Hematopoietic multipotent progenitor cell treated with erythropoietin and hydrocortisone succinate and interleukin-3 and kit ligand, for 6 days (in vitro differentiated cells): ENCODE results near the gene MAP3K14.
"Not testable (repeated sequence)": the region's sequence is repeated elsewhere in the genome, so short reads cannot be mapped to it uniquely, and the experiment has no call there.

Source experiments
- DNase-seq: peaks from one replicate; pipeline ENCODE4 v3.0.0-alpha.2; 2015

MAP3K14 gene

DNA sequence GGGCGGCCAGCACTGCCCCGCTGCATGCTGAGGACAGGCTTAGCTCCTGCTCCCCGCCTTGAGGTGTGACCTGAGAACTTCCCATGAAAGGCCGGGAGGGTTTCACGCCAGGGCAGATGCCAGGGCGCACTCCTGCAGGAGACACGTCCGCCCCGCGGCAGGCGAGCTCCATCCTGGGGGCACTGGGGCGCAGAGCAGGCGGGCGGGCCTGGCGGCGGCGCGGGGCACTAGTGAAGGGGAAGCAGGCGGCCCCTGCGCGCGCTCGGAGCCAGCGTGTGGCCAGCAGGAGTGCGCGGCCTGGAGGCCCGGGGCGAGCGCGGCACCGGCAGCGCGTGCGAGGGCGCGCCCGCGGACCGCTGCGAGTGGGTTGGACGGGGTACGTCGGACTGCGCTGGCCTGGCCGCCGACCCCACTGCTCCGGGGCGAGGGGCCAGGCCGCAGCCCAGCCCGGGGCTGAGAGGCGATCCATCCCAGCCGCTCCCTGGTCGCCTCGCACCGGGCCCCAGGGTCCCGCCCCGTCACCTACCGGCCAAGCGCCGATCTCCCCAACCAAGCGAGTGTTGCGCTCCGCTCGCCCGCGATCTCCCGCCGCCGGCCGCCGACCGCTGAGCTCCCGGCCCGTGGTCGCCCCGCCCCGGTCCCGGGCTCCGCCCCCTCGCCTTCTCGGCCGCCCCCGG, at the start of gene MAP3K14:
Gene MAP3K14, minus strand, starts transcription at position 587 of the 677 bp plus-strand sequence. CDS start 26,275 bp downstream, outside the sequence.
- DNase-seq: peak; percentile 74

DNA sequence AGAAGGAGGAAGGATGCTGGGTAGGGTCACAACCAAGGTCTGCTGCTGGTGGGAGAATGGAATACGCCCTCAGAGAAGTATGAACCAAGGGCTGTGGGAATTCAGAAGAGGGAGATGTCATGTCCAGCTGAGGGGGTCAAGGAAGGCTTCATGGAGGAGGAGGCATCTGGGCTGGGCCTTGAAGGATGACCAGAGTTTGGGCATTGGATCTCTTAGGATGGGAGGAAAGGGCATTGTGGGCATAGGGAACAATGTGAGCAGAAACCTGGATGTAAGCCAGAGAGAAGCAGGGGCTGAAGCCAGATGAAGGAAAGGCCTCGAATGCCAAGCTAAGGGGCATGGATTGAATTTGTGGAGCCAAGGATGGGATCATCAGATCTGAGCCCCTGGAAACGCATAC, 49.2 kb upstream of the MAP3K14 start:
- no peak for DNase-seq

DNA sequence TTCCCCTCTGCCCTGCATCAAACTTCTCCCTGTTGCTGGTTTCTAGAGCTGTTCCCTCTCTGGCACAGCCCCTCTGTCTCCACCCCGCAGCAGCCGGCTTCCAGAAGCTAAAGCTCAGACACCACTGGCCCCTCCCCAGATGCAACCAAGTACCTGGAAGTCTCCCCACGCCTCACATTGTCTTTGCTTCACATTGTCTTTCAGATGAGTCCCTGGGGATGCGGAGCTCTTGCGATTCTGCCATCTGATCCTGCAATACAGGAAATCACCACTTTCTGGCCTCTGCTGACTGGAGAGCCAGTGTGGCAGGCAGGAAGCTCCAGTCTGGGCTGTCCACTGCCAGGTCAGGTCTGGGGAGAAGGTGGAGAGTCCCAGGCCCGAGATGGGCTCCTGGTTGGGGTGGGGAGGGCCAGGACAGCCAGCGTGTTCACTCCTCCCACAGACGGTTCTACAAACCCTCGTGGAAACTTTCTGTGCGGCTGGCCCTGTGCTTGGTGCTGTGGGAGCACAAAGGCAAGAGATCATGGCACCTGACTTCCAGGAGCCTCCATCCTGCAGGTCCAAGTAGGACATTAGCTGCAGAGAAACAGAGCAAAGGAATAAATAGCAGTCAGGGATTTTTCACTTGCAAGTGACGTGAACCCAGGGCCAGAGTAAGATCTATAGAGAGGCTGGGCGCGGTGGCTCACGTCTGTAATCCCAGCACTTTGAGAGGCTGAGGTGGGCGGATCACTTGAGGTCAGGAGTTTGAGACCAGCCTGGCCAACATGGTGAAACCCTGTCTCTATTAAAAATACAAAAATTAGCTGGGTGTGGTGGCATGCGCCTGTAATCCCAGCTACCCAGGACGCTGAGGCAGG, 47.9 kb upstream of the MAP3K14 start:
- DNase-seq: no peak

DNA sequence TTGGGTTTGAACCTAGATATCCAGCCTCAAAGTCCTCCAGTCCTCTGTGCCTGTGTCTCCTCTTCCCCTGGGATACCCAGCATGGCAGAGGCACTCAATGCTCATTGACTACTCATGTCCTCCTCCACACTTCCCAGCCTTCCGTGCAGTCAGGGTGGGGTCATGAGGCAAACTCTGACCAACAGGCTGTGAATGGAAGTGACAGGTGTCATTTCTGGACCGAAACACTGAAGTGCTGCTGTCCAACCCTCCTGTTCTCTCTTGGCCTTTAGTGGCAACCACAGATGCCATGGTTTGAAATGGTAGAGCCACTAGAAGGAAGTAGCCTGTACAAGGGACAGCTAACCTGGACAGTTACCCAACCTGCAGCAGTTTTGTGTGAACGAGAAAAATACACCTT, 46.7 kb upstream of the MAP3K14 start:
- no peak for DNase-seq

DNA sequence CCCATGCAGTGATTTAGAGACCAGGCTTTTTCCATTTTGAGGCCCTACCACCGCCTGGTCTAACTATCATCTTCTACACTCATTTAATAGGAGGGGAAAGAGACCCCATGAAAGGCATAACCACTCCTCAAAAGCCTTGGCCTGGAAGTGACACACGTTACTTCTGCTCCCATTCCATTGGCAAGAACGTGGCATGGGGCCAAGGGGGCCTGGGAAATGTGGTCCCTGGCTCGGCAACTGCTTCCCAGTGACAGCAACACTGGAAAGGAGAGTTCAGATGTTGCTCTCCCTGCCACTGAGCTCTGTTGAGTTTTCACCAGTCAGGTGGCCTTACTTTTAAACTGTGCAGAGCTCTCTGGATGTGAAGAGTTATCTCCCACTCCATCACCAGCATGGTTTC, 45.2 kb upstream of the MAP3K14 start:
- no peak for DNase-seq

DNA sequence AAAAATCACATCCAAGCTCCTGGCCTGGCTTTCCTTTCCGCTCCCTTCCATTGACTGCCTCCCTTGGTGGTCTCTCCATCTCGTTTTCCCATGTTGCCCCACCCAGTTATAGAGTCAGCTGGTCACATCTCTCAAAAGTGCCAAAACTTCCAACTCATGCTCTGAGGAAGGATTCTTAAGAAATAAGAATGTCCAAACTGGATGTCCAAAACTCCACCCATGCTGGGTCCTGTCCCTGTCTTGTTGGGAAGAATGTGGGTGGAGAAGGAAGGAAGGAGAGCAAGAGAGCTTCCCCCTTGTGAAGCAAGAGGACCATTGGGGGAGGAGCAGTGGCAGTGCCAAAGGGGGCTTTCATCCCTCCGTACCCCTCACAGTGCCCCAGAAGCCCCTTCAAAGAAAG, 44.6 kb upstream of the MAP3K14 start:
- DNase-seq: no peak

DNA sequence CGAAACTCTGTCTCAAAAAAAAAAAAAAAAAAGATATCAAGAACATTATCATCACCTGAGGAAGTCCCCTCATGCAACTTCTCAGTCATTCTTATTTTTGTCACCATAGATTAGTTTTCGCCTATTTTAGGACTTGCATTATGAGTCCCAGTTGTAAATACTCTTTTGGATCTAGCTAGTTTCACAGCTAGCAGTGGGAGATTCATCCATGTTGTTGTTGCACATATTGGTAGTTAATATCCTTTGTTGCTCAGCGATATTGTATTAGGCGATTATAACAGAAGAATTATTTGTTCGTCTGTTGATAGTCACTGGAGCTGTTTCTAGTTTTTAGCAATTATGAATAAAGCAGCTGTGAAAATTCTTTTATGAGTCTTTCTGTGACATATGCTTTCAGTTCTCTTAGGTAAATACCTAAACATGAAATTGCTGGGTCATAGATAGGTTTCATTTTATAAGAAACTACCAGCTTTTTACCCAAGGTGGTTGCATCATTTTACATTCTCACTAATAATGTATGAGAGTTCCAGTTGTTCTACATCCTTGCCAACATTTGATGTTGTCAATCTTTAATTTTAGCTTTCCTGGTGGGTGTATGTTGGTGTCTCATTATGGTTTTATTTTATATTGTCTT, 40.7 kb upstream of the MAP3K14 start:
- no peak for DNase-seq

DNA sequence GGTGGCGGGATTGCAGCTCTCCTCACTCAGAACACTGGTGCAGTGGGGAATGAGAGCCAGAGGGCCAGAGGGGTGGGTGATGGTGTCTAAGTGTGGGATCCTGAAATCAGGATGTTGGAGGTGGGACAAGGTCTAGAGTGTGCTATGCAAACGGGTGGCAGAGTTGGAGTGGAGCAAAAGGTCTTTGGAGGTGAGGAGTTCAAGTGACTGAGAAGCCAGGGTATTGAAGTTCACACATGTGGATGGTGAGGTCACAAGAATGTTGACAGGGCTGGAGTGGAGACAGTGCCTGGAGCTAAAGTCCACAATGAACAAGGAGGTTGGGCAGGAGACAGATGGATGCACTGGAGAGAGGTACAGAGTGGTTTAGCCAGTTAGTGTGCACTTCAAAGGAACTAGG, 38.3 kb upstream of the MAP3K14 start:
- no peak for DNase-seq

DNA sequence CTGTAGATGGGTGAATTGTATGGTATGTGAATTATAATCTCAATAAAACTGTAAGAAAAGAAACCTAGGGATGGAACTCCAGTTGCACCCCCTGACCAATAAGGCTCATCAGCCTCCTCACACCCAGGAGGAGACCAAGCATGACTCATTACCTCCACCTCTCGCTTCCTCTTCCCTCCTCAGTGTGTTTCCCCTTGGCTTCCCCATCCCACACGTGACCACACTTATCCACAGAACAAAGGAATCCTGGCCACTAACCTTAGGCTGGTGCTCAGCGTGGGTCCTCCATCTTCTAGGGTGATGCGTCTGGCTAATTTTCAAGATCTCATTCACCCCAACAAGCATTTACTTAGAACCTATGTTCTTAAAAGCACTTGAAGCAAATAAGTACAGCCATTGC, 36.2 kb upstream of the MAP3K14 start:
- DNase-seq: no peak

DNA sequence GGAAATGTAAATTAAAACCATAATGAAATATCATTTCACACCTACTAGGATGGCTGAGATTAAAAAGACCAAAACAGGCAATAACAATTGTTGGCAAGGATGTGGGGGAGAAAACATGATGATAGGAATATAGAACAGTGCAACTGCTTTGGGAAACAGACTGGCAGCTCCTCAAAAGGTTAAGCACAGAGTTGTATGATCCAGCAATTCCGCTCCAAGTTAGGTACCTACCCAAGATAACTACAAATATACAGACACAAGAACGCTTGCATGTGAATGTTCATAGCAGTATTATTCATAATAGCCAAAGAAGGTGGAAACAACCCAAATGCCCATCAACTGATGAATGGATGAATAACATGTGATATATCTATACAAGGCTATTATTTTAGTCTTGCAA, 35.0 kb upstream of the MAP3K14 start:
- no peak for DNase-seq

DNA sequence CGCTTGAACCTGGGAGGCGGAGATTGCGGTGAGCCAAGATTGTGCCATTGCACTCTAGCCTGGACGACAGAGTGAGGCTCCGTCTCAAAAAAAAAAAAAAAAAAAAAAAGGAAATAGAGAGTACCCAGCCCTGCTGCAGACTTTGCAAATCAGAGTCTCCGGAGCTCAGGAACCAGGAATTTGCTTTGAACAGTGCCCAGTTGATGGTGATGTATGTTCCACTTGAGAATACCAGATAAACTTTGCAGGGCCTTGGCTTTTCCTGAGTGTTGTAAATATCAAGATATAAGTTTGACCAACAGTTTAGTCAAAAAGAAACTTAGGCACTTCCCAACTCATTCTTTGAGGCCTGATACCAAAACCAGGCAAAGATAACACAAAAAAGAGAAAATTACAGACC, 30.6 kb upstream of the MAP3K14 start:
- no peak for DNase-seq

DNA sequence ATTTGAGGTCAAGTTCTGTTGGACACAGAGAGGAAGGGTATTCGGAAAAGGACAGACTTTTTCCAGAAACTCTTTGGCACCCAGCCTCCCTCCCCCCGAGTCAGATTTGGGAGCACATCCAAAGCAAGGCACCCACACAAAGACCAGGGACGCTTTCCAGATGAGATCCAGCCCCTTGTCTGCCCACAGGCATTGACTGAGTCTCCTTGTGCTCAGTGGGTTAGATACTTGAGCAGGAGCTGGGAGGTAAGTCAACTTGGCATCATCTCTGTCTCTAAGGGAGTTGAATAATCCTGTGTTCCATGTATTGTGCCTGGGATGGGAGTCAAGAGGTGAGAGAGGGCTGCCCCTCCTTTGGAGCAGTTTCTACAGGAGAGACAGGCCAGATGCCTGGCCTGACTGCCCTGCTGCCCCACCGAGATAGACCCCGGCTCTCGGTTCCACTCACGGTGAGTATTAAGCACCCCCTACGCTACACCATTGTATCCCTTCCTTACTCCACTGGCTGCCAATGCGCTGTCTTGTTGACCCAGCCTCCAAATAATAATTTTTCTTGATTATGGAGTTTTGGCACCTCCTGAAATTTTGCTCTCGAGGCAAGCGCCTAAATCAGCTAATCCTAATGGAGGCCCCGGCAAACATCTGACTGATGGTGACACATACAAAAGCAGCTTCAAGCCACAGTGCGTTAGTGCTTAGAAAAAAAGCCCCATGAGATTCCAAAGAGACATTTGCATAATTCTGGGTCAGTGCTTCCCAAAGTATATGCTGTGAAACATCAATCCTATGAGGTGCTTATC, 29.6 kb upstream of the MAP3K14 start:
- DNase-seq: no peak

DNA sequence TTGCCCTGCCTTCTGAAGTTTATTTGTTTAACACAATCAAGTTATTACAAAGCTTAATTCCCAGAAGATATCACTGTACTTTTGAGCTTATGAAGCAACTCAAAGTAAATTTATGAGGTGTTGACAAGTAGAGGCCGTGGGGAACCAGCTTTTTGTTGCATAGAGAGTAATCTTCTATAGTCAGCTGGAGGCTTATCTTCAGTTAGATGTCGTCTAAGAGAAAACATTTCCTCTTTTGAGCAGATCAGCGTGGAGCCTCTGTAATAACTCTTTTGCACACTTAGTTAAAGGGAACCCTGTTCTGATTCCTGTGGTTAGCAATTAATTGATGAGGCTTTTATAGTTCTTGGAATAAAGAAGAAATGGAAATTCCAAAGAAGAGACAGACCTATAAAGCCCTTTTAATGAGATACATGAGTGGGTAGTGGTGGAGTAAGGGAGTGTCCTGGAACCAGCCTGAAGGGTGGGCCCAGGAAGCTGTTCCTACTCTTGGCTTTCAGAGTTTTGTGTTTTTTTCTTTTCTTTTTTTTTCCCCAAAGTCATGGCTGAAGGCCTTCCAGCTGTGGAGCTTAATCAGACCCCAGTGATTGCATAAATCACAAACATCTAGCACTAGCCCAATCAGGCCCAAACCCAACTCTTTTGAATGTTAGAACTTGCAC, 28.9 kb upstream of the MAP3K14 start:
- DNase-seq: peak; percentile 89

DNA sequence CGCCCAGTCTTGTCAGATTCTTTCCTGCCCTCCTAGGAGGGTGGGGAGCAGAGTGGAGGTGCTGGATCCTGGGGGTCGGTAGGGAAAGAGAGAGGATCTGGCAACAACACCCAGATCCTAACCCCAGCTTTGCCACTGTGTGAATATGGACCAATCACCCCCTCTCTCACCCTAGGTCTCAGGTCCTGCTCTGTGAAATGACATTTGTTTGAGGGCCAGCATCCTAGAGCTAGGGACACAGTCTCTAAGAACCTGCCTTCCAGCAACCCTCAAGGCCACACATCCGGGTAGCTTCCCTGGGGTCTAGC, 28.4 kb upstream of the MAP3K14 start:
- no peak for DNase-seq

DNA sequence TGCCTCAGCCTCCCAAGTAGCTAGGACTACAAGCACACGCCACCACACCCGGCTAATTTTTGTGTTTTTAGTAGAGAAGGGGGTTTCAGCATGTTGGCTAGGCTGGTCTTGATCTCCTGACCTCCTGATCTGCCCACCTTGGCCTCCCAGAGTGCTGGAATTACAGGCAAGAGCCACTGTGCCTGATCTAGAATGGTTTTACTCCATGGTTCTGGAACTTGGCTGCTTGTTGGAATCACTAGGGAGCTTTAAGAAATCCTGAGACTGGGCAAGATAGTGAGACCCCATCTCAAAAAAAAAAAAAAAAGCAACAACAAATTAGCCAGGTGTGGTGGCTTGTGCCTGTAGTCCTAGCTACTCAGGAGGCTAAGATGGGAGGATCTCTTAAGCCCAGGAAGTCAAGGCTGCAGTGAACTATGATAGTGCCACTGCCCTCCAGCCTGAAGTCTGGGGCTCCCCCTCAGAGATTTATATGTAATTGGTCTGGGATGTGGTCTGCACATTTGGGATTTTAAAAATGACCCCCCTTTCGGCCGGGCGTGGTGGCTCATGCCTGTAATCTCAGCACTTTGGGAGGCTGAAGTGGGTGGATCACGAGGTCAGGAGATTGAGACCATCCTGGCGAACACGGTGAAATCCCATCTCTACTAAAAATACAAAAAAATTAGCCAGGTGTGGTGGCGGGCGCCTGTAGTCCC, 27.3 kb upstream of the MAP3K14 start:
- DNase-seq: not testable (repeated sequence)

DNA sequence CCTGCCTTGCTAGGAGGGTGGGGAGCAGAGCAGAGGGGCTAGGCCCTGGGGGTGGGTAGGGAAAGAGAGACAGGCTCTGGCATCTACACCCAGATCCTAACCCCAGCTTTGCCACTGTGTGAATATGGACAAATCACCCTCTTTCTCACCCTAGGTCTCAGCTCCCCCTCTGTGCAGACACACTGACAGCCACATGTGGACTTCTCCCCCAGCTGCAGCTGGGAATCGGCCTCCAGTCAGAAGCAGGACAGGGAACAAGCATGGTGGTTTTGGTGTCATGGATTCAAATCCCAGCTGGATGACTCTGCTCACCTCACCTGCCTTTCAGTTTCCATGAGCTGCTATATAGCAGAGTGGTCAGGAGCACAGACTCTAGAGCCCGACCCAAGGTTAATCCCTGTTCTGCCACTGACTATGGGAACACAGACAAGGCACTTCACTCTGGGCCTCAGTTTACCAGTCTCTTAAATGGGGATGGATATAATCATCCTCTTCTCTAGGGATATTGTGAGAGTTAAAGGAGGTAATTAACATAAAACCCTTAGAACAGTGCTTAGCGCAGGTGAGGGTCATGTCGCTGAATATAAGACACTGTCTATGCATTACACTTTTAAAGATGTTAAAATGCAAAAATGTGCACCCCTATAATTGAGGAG, 26.2 kb upstream of the MAP3K14 start:
- no peak for DNase-seq

DNA sequence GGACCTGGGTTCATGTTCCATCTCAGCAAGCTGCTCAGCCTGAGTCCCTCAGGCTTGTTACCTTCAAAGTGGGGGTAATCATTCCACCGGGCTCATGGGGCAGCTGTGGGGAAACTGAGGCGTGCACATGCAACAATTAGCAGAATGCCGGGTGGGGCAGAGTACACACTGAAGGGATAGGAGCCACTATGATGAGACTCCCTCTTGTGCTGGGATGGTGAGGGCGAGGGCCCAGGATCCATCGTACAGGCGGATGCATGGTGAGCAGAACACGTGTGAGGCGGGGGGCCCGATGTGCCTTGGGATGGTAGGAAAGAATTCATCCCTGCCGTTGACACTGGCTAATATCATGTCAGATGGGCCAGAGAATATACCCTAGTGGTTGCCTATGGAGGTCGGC, 25.5 kb upstream of the MAP3K14 start:
- no peak for DNase-seq

DNA sequence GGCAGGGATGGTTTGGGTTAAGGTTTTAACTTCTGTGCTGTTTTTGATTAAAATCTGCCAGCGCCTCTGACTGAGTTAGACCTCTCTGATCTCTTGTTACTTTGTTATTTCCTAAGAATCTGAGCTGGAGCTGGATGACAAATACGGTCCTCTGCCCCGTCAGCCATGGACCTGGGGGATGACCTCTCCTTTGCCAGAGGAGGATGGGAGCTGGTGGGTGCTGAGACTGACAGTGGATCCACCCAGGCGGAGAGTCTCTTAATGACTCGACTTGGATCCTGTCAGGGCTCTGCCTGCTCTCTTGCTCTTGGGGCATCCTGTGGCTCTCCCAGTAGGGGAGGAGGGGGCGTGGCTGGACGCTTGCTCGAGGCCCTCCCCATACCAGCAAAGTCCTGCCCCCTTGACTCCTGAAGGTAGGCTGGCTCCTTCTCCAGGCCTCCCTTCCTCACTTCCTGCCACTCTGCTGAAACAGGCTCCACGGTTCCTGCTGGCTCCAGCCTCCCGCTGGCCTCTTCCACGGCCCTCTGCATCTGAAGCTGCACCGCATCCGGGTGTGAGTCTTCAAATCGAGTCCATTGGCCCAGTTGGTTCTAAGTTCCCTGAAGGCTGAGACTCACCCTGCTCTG, 24.8 kb upstream of the MAP3K14 start:
- DNase-seq: no peak

DNA sequence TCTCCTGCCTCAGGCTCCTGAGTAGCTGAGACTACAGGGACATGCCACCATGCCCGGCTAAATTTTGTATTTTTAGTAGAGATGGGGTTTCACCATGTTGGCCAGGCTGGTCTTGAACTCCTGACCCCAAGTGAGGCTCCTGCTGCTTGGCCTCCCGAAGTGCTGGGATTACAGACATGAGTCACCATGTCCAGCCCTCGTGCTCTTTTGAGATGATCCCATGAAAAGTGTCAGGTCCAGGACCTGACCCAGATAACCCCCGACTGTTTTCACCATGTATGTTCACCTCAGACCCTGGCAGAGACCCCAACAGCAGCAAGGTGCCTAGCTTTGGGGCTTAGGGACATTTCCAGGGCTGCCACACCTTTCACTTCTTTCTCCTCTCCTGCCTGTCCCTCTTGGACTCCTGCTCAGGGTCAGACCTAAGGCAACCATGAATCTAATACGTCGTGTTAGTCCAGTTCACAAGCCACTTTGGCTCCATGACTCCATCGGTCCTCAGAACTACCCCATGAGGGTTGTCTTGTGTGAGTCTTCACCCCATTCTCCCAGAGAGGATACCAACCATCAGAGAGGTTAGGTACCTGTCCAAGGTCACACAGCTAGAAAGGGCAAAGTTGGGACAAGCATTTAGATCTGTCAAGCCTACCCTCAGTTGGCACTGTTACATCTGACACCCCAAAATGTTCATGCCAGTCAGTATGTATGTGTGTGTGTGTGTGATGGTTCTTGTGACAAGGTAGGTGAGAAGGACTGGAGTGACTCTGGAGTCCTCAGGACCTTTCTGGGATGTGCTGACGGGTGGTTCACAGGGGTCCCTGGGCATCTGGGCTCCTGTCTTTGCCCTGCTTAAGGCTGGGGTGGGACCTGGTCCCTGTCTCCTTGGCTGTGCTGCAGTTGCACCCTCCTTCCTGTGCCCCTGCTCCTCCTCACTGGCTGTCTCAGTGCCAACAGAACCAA, 23.1 kb upstream of the MAP3K14 start:
- no peak for DNase-seq

DNA sequence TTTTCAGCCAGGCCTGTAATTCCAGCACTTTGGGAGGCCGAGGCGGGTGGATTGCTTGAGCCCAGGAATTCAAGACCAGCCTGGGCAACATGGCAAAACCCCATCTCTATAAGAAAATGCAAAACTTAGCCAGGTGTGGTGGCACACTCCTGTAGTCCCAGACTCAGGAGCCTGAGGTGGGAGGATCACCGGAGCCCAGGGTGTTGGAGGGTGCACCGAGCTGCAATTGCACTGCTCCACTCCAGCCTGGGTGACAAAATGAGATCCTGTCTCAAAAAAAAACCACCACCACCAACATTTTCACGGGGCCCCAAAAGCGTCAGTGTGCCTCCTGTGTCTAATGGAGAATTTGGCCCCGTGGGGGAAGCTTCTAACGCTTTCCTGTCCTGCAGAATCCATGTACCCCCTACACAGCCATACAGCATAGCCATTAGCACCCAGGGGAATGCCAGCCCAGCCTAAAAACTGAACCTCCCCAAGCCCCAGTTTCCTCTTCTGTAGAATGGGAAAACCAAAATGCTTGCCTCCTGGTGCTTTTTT, 22.2 kb upstream of the MAP3K14 start:
- no peak for DNase-seq
